CD14-positive monocyte (primary cell): ENCODE measurements around the gene PLD1. TPM values are rescaled to one million over a fixed set of nuclear protein-coding genes. Genes with fewer than 3 reads are reported as not detected.
A peak's percentile ranks its signal among the peaks of the same experiment; 100 is the strongest.

ENCODE experiments used
- DNase-seq, 3 donors: peaks; one replicate each; pipeline ENCODE4 v3.0.0-alpha.2; 2011 to 2022
- H2AFZ ChIP-seq: 2 replicates; pipeline ENCODE4 v1.6.0; 2012; ENCODE audit warnings: mild to moderate bottlenecking, low read depth, low read length, inconsistent platforms; ENCODE audit not compliant: insufficient read depth, poor library complexity, severe bottlenecking
- H3K27ac ChIP-seq, 2 donors: 1 replicate in 1 of 2; 2 replicates in 1 of 2; pipeline ENCODE4 v1.5.1; 2012 to 2013; ENCODE audit warnings: low read length in 2 of 2, control low read depth in 1 of 2, inconsistent platforms in 1 of 2, low read depth in 1 of 2, mild to moderate bottlenecking in 1 of 2
- H3K27me3 ChIP-seq, 2 donors: one replicate each; pipeline versions ENCODE4 v1.6.0 to v1.6.1; 2011 to 2013; ENCODE audit warnings: low read length in 2 of 2; ENCODE audit not compliant: control insufficient read depth in 2 of 2, insufficient read depth in 2 of 2
- H3K36me3 ChIP-seq, 2 donors: replicated peaks in 1 of 2; 1 replicate in 1 of 2; 2 replicates in 1 of 2; pipeline versions ENCODE4 v1.5.1 to v1.6.1; 2012 to 2013; ENCODE audit warnings: low read length in 2 of 2, control low read depth in 1 of 2, inconsistent platforms in 1 of 2, mild to moderate bottlenecking in 1 of 2; ENCODE audit not compliant: insufficient read depth in 2 of 2, control insufficient read depth in 1 of 2
- H3K4me1 ChIP-seq, 2 donors: 1 replicate in 1 of 2; 2 replicates in 1 of 2; pipeline versions ENCODE4 v1.5.1 to v1.6.1; 2012 to 2013; ENCODE audit warnings: low read length in 2 of 2, control low read depth in 1 of 2, inconsistent platforms in 1 of 2, mild to moderate bottlenecking in 1 of 2, moderate library complexity in 1 of 2; ENCODE audit not compliant: insufficient read depth in 2 of 2, control insufficient read depth in 1 of 2
- H3K4me2 ChIP-seq: replicated peaks from 2 replicates; pipeline ENCODE3; 2012; ENCODE audit warnings: low read length, moderate library complexity, mild to moderate bottlenecking; ENCODE audit not compliant: poor library complexity, severe bottlenecking; ENCODE audit errors: extremely low read depth
- H3K4me3 ChIP-seq, 3 experiments: fragments of 200-600 bp in 1 of 3; sonication (generic) in 1 of 3; replicated peaks in 1 of 3; 1 replicate in 2 of 3; 2 replicates in 1 of 3; pipeline ENCODE4 v1.5.1; 2011 to 2013; ENCODE audit warnings: low read length in 3 of 3, mild to moderate bottlenecking in 3 of 3, control low read depth in 2 of 3, low read depth in 2 of 3, inconsistent platforms in 1 of 3, moderate library complexity in 1 of 3
- H3K79me2 ChIP-seq: 2 replicates; pipeline ENCODE4 v1.6.0; 2012; ENCODE audit warnings: mild to moderate bottlenecking, control low read depth, inconsistent platforms, low read length, moderate library complexity; ENCODE audit not compliant: insufficient read depth
- H3K9ac ChIP-seq: 2 replicates; pipeline ENCODE4 v1.6.0; 2017; ENCODE audit warnings: low read length, mild to moderate bottlenecking; ENCODE audit not compliant: insufficient read depth, poor library complexity, severe bottlenecking
- H3K9me3 ChIP-seq, 2 donors: replicated peaks in 1 of 2; 1 replicate in 1 of 2; 2 replicates in 1 of 2; pipeline versions ENCODE4 v1.5.1 to v1.6.1; 2012 to 2013; ENCODE audit warnings: low read length in 2 of 2, control low read depth in 1 of 2; ENCODE audit not compliant: control insufficient read depth in 1 of 2, insufficient read depth in 1 of 2
- H4K20me1 ChIP-seq: 2 replicates; pipeline ENCODE4 v1.6.0; 2012; ENCODE audit warnings: mild to moderate bottlenecking, low read length, control low read depth, moderate library complexity; ENCODE audit not compliant: insufficient read depth
- H3K27ac Mint-ChIP-seq, 7 donors: one replicate each; pipeline ENCODE4 v1.8.0; 2020; ENCODE audit warnings: mild to moderate bottlenecking in 7 of 7, mixed read lengths in 7 of 7, moderate library complexity in 6 of 7, inconsistent platforms in 2 of 7
- H3K27me3 Mint-ChIP-seq, 3 donors: one replicate each; pipeline ENCODE4 v1.8.0; 2021 to 2022; ENCODE audit warnings: low read depth in 3 of 3, mild to moderate bottlenecking in 3 of 3, mixed read lengths in 3 of 3, moderate library complexity in 3 of 3, inconsistent platforms in 1 of 3
- H3K36me3 Mint-ChIP-seq, 2 donors: one replicate each; pipeline ENCODE4 v1.8.0; 2020; ENCODE audit warnings: mixed read lengths in 2 of 2, inconsistent platforms in 1 of 2, mild to moderate bottlenecking in 1 of 2
- H3K4me1 Mint-ChIP-seq: one replicate; pipeline ENCODE4 v1.8.0; 2020; ENCODE audit warnings: mild to moderate bottlenecking, mixed read lengths
- H3K4me3 Mint-ChIP-seq, 2 donors: one replicate each; pipeline ENCODE4 v1.8.0; 2020; ENCODE audit warnings: mild to moderate bottlenecking in 2 of 2, mixed read lengths in 2 of 2, moderate library complexity in 1 of 2
- H3K9me3 Mint-ChIP-seq, 7 donors: one replicate each; pipeline ENCODE4 v1.8.0; 2020 to 2022; ENCODE audit warnings: mixed read lengths in 7 of 7, mild to moderate bottlenecking in 6 of 7, moderate library complexity in 6 of 7, inconsistent platforms in 2 of 7
- WGBS: methylation state at CpG from one replicate; pipeline ENCODE4 v1.1.5; 2013; ENCODE audit warnings: missing lambda C conversion rate; ENCODE audit not compliant: insufficient coverage; 5-methylcytosine and 5-hydroxymethylcytosine counted together
- intact Hi-C, 2 donors: fragments of 100-400 bp; cut with micrococcal nuclease; formaldehyde crosslinking; loops; one replicate each; pipeline versions ENCODE4 v1.15.0 to v1.15.1; 2023
- polyA plus RNA-seq, 3 donors: library from polyadenylated mRNA; depleted of rRNA in 1 of 3; unstranded in 2 of 3; stranded (reverse) in 1 of 3; fragments of 300-500 nt in 2 of 3; fragments of >200 nt in 1 of 3; fragmentation: Illumina TruSeq in 2 of 3; gene quantifications; 1 replicate in 2 of 3; 2 replicates in 1 of 3; pipeline ENCODE4 v1.2.3, GENCODE V29; 2012 to 2021
- TF ChIP-seq, protein P1 (sequence below): fragments of 200-600 bp; IDR thresholded peaks from one replicate; pipeline ENCODE4 v1.8.0; 2022; ENCODE audit warnings: antibody characterized with exemption, mild to moderate bottlenecking

Gene PLD1
- polyA plus RNA-seq, 3 donors: 5.1 to 7.9 (median 5.8) TPM

DNA sequence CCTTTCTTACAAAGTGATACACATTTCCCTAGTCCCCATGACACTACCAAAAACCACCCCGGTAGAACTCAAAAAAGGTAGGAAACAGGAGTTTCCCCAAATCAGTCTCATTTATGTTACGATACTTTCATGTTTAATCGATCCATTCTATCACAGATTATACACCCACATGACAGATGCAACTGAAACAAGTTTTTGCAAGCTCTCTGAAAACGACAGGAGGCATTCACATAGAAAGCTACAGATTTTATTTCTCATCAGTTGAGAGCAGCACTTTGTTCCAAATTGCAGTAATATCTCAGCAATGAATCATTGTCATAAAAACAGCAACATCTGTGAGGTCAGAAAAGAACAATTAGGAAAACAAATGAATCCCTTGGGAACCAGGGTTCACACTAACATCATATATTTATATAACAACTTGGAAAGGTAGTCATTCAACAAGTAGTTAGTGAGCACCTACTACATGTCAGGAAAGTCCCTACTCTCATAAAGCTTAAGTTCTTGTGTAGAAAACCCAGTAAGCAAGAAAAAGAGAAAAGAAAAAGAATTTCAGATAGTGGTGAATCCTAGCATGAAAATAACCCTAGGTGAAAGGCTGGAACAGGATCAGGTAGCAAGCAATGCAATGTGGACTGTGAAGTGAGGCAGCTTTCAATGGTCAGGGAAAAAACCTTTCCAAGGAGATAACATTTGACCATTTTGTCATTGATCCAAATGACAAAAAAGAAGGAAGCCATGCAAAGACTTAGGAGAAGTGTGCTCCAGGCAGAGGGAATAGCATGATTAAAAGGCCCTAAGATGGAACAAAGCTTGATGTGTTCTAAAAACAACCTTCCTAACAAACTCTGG, 8.3 kb downstream of the PLD1 start:
- Histone ChIP-seq H3K4me1 (peaks cover 43 to 48% of the 10 kb centered on the region in 2 donors), H2AFZ (no peak overlapping the region), H3K4me2 (no peak overlapping the region), H3K9ac (no peak overlapping the region), H3K79me2 (peaks cover 100% of the 10 kb centered on the region), H3K36me3 (no peaks in the 10 kb centered on the region), H3K27me3 (no peaks in the 10 kb centered on the region), H4K20me1 (peaks cover 2% of the 10 kb centered on the region), H3K4me3 (no peak overlapping the region), H3K27ac (no peak overlapping the region), H3K9me3 (no peaks in the 10 kb centered on the region)
- H3K4me3 Mint-ChIP-seq: no peak overlapping the region
- TF ChIP-seq, protein P1, sequence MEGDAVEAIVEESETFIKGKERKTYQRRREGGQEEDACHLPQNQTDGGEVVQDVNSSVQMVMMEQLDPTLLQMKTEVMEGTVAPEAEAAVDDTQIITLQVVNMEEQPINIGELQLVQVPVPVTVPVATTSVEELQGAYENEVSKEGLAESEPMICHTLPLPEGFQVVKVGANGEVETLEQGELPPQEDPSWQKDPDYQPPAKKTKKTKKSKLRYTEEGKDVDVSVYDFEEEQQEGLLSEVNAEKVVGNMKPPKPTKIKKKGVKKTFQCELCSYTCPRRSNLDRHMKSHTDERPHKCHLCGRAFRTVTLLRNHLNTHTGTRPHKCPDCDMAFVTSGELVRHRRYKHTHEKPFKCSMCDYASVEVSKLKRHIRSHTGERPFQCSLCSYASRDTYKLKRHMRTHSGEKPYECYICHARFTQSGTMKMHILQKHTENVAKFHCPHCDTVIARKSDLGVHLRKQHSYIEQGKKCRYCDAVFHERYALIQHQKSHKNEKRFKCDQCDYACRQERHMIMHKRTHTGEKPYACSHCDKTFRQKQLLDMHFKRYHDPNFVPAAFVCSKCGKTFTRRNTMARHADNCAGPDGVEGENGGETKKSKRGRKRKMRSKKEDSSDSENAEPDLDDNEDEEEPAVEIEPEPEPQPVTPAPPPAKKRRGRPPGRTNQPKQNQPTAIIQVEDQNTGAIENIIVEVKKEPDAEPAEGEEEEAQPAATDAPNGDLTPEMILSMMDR: no peak
- no peaks in the 10 kb centered on the region for H3K9me3 Mint-ChIP-seq
- H3K27me3 Mint-ChIP-seq: no peaks in the 10 kb centered on the region
- peak overlapping the region in 4 of 7 donors; percentile 13 to 71 (median 37) for H3K27ac Mint-ChIP-seq
- H3K36me3 Mint-ChIP-seq: peaks cover 0 to 7% of the 10 kb centered on the region in 2 donors
- H3K4me1 Mint-ChIP-seq: peaks cover 60% of the 10 kb centered on the region
- DNase-seq: no peak
- intact Hi-C loops: no loop called here
- 73% methylated on average over 4 of the region's 4 CpGs for WGBS

DNA sequence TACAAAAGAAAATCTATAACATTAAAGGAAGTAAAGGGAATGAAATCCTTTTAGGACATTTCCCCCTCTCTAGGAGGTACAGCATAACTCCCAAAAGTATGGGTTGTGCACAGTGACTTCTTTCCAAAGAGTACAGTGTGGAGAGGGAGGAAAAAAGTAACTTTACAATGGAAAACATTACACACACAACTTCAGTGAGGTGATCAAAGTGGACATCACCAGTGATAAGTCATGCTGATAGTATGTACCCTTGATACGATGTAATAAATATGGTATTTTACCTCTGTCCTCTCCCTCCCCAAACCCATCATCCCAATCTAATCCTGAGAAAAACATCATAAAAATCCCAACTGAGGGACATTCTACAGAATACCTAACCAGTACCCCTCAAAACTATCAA, 10.8 kb downstream of the PLD1 start:
- TF ChIP-seq, protein P1: no peak
- intact Hi-C loops: no loop called here
- H3K4me1 Mint-ChIP-seq: peaks cover 41% of the 10 kb centered on the region
- no peaks in the 10 kb centered on the region for H3K9me3 Mint-ChIP-seq
- H3K27ac ChIP-seq: no peak overlapping the region
- no peak overlapping the region for H3K4me3 Mint-ChIP-seq
- H3K27me3 ChIP-seq: no peaks in the 10 kb centered on the region
- WGBS: no CpG with 5 or more reads among the region's 1 CpG
- peaks cover 0 to 7% of the 10 kb centered on the region in 2 donors for H3K36me3 Mint-ChIP-seq
- H3K27ac Mint-ChIP-seq: no peak overlapping the region
- no peaks in the 10 kb centered on the region for H3K27me3 Mint-ChIP-seq
- H2AFZ ChIP-seq: no peak overlapping the region
- H4K20me1 ChIP-seq: peaks cover 11% of the 10 kb centered on the region
- H3K4me2 ChIP-seq: no peak overlapping the region
- peaks cover 98% of the 10 kb centered on the region for H3K79me2 ChIP-seq
- H3K4me1 ChIP-seq: peaks cover 27% of the 10 kb centered on the region in 2 donors
- H3K9me3 ChIP-seq: no peaks in the 10 kb centered on the region
- no peak for DNase-seq
- no peak overlapping the region for H3K9ac ChIP-seq
- H3K4me3 ChIP-seq: no peak overlapping the region
- no peaks in the 10 kb centered on the region for H3K36me3 ChIP-seq
